Ramos (cell line): ENCODE data around the gene GOLGA8N.

ENCODE experiments used
- in situ Hi-C: fragments of 300-500 bp; cut with MboI; formaldehyde crosslinking; loops from one replicate; pipeline ENCODE4 v1.14.3; 2022; ENCODE audit warnings: low sequenced_read_pairs; ENCODE audit not compliant: unreplicated experiment

The GOLGA8N gene

DNA sequence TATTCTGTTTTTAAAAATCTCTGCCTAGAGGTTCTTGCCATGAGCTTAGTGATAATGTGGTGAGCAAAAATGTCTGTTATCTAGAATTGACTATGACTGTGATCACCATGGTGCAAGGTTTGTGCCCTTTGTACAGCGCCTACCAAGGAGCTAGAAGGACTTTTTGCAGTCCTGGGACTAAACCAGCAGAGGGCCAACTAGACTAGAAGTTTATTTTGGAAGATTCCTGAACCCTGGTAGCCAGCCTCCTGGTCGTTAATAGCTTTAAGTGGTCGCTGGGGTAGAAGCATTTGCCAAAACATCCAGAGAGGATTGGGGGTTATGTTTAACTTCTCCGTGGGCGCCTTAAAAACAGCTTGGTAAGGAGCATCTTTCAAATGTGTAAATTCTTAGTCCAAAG, 56.1 kb downstream of the GOLGA8N start:
- in situ Hi-C loops, result no loop called here

GRCh38 chr15:32651229-32651837, 58.1 kb downstream of the GOLGA8N start:
- in situ Hi-C loops, result no loop called here

DNA sequence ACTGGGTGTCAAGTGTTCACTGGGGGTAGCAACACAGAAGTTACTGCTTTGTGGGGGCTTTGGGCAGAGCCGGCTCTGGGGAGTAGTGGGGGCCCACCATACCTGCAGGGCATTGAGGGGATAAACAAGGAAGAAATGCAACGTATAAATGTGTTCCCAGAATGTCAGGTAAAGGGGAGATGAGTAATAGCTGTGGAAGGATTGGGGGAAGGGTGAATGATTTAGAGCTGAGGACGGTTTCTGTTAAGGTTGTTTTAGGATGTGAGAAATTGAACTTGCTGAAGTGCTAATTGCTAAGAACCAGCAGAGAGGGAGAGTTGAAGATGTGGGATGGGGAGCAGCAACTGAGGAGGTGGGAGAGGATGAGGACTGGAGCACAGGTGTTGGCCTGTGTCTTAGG, 58.9 kb downstream of the GOLGA8N start:
- in situ Hi-C loops, result no loop called here

DNA sequence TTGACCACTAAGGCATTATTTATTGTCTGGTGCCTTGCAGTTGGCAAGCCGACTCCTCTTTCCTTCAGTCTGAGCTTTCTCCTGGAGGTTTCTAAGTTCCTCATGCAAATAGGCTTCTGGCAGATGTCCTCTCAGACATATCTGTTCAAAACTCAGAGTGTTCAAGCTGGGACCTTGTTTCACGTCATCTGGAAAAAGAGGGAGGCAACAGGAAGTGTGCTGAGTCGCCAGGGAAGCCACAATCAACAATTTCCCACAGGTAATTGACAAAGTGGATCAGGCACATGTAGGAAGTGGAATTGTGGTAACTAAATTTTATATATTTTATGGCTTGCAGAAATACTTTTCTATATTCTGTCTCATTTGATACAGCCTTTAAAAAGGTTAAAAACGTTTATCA, 62.8 kb downstream of the GOLGA8N start:
- in situ Hi-C loops, result no loop called here

GRCh38 chr15:32656496-32656895, 63.2 kb downstream of the GOLGA8N start:
- in situ Hi-C loops, result no loop called here
